ENCODE data around the gene DEPDC1B.
"Not testable (repeated sequence)": the region's sequence is repeated elsewhere in the genome, so short reads cannot be mapped to it uniquely, and the experiment has no call there.

The DEPDC1B gene

DNA sequence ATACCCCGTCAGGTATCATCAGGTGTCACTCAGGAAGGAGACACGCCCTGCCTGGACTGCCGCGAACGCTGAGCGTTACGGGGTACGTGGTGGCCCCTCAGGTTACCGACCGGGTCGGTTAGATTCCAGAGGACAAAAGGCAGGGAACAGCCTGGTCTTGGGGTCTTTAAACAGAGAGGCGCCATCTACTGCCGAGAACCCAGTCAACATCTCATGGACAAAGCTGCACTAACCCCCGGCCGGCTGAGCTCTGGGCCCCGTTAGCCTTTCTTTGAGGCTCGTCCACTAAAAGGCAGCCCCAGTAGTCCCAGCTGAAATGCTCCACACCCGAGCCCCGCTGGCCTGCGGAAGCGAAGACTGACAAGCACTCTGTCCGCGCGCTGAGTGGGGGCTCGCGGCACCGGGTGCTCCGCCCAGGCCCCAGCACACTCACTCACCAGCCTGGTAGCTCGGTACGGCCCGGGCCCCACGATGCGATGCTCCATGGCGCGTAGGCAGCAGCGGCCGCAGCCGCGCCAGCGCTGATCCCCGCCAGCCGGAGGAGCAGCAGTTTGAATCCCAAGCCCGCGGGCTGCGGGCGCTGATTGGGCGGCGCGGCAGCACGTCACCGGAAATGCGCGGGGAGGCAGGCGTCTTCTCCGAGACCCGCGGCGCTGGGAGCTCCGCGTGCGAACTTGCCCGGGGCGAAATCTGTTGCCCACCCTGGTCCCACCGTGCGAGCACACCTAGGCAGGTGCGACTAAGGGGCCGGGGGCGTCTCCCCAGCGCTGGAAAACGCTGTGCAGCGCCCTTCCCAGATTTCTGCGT, at the start of gene DEPDC1B:
Gene DEPDC1B, minus strand, starts transcription at position 558 of the 807 bp plus-strand sequence. Its CDS starts 73 bp downstream, at position 485.
- peak; percentile 64 for DNase-seq

- no peak for DNase-seq
Observed at GRCh38 chr5:60744682-60745081, 44.7 kb upstream of the DEPDC1B start.

DNA sequence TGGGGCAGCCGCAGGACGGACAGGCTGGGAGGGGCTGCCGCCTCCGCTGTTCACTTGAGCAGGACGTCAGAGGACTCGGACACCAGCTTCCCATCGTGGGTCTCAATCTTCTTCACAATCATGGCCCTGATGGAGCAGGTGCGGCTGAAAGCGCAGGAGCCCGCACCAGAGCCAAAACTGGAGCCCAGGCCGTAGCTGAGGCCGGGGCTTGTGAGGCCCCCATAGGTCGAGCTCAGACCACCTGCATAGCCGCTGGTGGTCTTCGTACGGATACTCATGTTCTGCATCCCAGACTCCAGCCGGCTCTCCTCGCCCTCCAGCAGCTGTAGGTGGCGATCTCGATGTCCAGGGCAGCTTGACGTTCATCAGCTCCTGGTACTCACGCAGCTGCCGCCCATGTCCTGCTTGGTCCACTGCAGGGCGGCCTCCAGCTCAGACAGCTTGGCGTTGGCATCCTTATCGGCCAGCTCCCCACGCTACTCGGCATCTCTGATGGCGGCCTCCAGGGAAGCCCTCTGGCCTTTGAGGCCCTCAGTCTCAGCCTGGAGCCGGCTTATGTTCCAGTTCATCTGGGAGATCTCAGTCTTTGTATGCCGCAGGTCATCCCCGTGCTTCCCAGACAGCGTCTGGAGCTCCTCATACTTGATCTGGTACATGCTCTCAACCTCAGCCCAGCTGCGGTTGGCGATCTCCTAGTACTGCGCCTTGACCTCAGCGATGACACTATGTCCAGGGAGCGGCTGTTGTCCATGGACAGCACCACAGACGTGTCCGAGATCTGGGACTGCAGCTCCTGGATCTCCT, 43.7 kb upstream of the DEPDC1B start:
- no peak for DNase-seq

GRCh38 chr5:60740322-60740721, 40.4 kb upstream of the DEPDC1B start:
- DNase-seq: no peak

GRCh38 chr5:60738933-60739332, 39.0 kb upstream of the DEPDC1B start:
- DNase-seq: no peak

GRCh38 chr5:60738461-60738860, 38.5 kb upstream of the DEPDC1B start:
- DNase-seq: no peak

DNA sequence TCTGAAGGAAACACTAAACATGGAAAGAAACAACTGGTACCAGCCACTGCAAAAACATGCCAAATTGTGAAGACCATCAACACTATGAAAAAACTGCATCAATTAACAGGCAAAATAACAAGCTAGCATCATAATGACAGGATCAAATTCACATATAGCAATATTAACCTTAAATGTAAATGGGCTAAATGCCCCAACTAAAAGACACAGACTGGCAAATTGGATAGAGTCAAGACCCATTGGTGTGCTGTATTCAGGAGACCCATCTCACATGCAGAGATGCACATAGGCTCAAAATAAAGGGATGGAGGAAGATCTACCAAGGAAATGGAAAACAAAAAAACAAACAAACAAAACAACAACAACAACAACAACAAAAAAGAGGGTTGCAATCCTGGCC, 30.9 kb upstream of the DEPDC1B start:
- not testable (repeated sequence) for DNase-seq

DNA sequence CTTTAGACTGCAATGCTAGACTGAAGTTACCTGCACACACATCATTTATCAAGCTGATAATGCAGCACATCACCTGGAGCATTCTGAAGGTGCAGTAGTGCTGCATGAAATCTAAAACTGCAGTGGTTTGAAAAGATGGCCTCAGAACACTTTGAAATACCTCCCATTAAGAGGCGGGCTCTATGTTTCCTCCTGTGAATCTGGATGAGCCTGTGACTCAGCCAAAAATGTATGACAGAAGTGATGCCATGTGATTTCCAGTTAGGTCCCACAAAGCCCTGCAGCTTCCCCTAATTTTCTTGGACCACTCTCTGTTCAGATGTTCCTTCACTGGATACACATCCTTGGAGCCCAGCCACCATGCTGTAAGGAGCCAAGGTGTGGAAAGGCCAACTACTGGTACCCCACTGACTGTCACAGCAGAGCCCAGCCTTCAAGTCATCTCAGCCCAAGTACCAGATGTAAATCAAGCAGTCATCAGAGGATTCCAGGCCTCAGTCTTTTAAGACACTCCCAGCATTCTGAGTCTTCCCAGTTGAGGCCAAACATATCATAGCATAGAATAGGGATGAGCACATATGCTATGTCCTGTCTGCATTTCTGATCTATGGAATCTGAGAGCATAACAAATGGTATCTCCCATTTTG, 27.2 kb upstream of the DEPDC1B start:
- no peak for DNase-seq

DNA sequence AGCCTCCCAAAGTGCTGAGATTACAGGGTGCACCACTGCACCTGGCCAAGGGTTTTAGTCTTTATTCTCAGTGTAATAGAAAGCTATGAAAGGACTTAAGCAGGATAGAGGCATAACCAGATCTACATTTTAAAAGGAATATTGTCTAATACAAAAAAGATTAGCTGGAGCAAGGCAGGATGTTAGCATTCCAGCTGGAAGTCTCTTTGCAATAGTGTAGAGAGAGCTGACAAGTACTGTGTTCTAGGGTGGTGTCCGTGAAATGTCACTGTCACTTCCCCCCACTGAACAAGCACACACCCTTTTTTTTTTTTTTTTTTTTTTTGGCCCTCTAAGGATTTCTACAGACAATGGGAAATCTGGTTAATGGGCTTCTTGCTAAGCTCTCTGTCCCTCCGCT, 24.2 kb upstream of the DEPDC1B start:
- no peak for DNase-seq

GRCh38 chr5:60722416-60722815, 22.4 kb upstream of the DEPDC1B start:
- no peak for DNase-seq

DNA sequence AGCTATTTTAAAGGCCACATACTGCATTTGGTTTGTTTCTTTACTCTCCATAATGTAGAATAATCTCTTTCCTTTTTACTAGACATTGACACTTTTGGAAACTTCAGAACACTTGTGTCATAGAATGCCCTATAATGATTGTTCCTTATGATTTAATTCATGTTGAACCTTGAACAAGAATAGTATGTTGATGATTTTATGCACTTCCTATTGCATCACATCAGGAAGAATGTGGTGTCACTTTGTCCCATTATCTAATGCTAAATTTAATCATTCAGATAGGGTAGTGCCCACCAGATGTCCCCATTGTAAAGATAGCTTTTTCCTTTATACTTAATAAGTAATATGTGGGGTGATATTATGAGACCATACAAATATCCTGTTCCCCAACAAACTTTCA, 19.4 kb upstream of the DEPDC1B start:
- no peak for DNase-seq

- DNase-seq: no peak
Observed at GRCh38 chr5:60718166-60718892, 18.4 kb upstream of the DEPDC1B start.

- DNase-seq: not testable (repeated sequence)
Observed at GRCh38 chr5:60715201-60715928, 15.4 kb upstream of the DEPDC1B start.

DNA sequence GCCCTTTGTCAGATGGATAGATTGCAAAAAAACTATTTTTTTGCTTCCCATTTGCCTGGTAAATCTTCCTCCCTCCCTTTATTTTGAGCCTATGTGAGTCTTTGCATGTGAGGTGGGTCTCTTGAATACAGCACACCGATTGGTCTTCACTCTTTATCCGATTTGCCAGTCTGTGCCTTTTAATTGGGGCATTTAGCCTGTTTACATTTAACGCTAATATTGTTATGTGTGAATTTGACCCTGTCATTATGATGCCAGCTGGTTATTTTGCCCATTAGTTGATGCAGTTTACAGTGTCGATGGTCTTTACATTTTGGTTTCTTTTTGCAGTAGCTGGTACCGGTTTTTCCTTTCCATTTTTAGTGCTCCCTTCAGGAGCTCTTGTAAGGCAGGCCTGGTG, 13.0 kb upstream of the DEPDC1B start:
- DNase-seq: no peak

DNA sequence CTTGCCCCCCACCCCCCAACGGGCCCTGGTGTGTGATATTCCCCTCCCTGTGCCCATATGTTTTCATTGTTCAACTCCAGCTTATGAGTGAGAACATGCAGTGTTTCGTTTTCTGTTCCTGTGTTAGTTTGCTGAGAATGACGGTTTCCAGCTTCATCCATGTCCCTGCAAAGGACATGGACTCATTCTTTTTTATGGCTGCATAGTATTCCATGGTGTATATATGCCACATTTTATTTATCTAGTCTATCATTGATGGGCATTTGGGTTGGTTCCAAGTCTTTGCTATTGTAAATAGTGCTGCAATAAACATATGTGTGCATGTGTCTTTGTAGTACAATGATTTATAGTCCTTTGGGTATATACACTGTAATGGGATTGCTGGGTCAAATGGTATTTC, 11.9 kb upstream of the DEPDC1B start:
- not testable (repeated sequence) for DNase-seq

- no peak for DNase-seq
Observed at GRCh38 chr5:60710362-60710761, 10.4 kb upstream of the DEPDC1B start.

GRCh38 chr5:60705144-60705543, 5.2 kb upstream of the DEPDC1B start:
- DNase-seq: no peak

DNA sequence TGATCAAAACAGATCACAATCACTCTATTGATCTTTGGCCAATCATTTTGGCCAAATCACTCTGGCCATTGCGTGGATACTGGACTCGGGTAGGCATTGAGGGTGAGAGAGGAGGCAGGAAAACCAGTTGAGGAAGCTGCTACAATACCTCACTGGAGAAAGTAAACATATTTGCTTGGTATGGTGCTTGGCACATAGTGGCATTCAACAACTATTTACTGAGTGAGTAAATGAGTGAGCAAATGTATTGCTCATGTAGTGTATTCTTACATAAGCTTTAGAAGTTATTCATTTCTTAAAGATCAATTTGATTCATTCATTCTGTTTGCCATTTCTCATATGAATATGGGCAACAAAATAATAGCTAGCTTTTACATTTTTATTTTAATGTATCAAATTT, 4.0 kb upstream of the DEPDC1B start:
- no peak for DNase-seq

DNA sequence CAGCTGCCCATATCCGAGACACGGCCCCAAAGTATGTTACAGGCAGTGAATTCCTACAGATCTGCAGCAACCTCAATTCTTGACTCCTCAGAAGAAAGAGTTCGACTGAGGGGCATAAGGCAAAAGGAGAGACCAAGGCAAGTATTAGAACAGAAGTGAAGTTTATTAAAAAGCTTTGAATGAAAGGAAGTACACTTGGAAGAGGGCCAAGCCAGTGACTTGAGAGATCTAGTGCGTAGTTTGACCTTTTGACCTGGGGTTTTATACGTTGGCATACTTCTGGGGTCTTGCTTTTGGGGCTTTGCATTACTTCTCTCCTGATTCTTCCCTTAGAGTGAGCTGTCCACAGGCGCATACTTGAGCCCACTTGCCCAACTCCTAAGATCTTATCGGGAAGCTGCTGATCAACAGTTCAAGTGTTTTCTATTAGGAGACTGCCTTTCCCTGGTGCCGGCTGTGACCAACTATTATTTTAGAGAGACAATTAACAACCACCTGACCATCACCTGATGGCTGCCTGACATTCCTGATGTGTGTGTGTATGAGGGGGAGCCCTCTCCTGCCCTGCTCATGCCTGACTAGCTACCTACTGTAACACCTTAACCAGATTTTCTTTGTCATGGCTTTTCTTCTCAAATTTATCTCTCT, 1.5 kb upstream of the DEPDC1B start:
- peak; percentile 18 for DNase-seq

DNA sequence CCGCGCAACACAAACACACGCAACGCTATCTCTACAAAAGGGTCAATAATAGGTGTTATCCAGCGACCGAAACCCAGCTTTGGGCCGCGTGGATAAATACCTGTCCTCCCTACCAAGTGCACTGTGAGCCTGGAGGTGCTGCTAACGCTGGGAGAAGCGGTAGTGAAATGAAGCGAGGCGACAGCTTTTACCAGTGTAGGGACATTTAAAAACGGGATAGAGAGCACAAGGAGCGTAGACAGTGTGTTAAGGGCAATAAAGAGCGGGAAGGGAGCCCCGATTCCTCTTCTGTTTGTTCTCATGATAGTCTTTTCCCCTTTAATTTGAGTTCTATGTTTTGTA, 421 bp upstream of the DEPDC1B start:
- DNase-seq: peak; percentile 43

DNA sequence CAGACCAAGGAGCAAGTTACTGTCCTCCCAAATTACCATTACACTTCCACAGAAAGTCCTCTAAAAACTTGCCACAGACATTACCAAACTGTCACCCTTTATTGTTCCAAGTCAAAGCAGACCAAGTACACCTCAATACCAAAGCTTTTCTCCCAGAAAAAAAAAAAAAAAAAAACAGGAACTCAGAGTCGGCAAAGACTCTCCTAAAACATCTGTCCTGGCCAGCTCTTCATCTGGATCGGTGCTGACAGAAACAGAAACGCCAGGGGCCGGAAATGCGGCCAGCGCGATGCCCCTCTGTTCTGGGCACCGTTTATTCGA, 718 bp downstream of the DEPDC1B start:
- no peak for DNase-seq

GRCh38 chr5:60698336-60698735, 1.6 kb downstream of the DEPDC1B start:
- no peak for DNase-seq
